ENCODE results near the gene HBS1L.

The HBS1L gene

GRCh38 chr6:135044639-135045038 lies 10.0 kb downstream of the HBS1L start:
- H3K9me3 ChIP-seq (ENCODE audit: control insufficient read depth, low read length), result no peaks in the 10 kb centered on the region
- no peaks in the 10 kb centered on the region for H3K27me3 ChIP-seq (replicated peaks; ENCODE audit: control insufficient read depth, insufficient read depth, low read length, poor library complexity, severe bottlenecking)
- no peak overlapping the region for H3K4me3 ChIP-seq (ENCODE audit: insufficient read depth, low read depth, low read length, poor library complexity, severe bottlenecking)
- peaks cover 10% of the 10 kb centered on the region for H3K4me1 ChIP-seq (ENCODE audit: control insufficient read depth, insufficient read depth, low read length, poor library complexity, severe bottlenecking)
- peaks cover 21% of the 10 kb centered on the region for H3K36me3 ChIP-seq (ENCODE audit: control insufficient read depth, insufficient read depth, low read length)
- no peak for DNase-seq
- no peak overlapping the region for H3K27ac ChIP-seq (ENCODE audit: insufficient read depth, low read length, poor library complexity, severe bottlenecking)

GRCh38 chr6:135043846-135044245 lies 10.8 kb downstream of the HBS1L start:
- DNase-seq, result no peak
- H3K27ac ChIP-seq (ENCODE audit: insufficient read depth, low read length, poor library complexity, severe bottlenecking), result no peak overlapping the region

GRCh38 chr6:135043364-135043763 lies 11.3 kb downstream of the HBS1L start:
- no peaks in the 10 kb centered on the region for H3K9me3 ChIP-seq (ENCODE audit: control insufficient read depth, low read length)
- no peak overlapping the region for H3K4me3 ChIP-seq (ENCODE audit: insufficient read depth, low read depth, low read length, poor library complexity, severe bottlenecking)
- no peak overlapping the region for H3K27ac ChIP-seq (ENCODE audit: insufficient read depth, low read length, poor library complexity, severe bottlenecking)
- peaks cover 16% of the 10 kb centered on the region for H3K36me3 ChIP-seq (ENCODE audit: control insufficient read depth, insufficient read depth, low read length)
- H3K4me1 ChIP-seq (ENCODE audit: control insufficient read depth, insufficient read depth, low read length, poor library complexity, severe bottlenecking), result peaks cover 9% of the 10 kb centered on the region
- H3K27me3 ChIP-seq (replicated peaks; ENCODE audit: control insufficient read depth, insufficient read depth, low read length, poor library complexity, severe bottlenecking), result no peaks in the 10 kb centered on the region
- no peak for DNase-seq

More at GRCh38 chr6:135043846-135044245, 10.8 kb downstream of the HBS1L start:
- Histone ChIP-seq H3K36me3 (ENCODE audit: control insufficient read depth, insufficient read depth, low read length) (peaks cover 14% of the 10 kb centered on the region), H3K4me3 (ENCODE audit: insufficient read depth, low read depth, low read length, poor library complexity, severe bottlenecking) (no peak overlapping the region), H3K4me1 (ENCODE audit: control insufficient read depth, insufficient read depth, low read length, poor library complexity, severe bottlenecking) (peaks cover 10% of the 10 kb centered on the region), H3K9me3 (ENCODE audit: control insufficient read depth, low read length) (no peaks in the 10 kb centered on the region), H3K27me3 (replicated peaks; ENCODE audit: control insufficient read depth, insufficient read depth, low read length, poor library complexity, severe bottlenecking) (no peaks in the 10 kb centered on the region)

- no peaks in the 10 kb centered on the region for H3K9me3 ChIP-seq (ENCODE audit: control insufficient read depth, low read length)
- H3K4me3 ChIP-seq (ENCODE audit: insufficient read depth, low read depth, low read length, poor library complexity, severe bottlenecking), result no peak overlapping the region
- H3K27ac ChIP-seq (ENCODE audit: insufficient read depth, low read length, poor library complexity, severe bottlenecking), result no peak overlapping the region
- no peaks in the 10 kb centered on the region for H3K27me3 ChIP-seq (replicated peaks; ENCODE audit: control insufficient read depth, insufficient read depth, low read length, poor library complexity, severe bottlenecking)
- H3K36me3 ChIP-seq (ENCODE audit: control insufficient read depth, insufficient read depth, low read length), result peaks cover 32% of the 10 kb centered on the region
- no peaks in the 10 kb centered on the region for H3K4me1 ChIP-seq (ENCODE audit: control insufficient read depth, insufficient read depth, low read length, poor library complexity, severe bottlenecking)
- no peak for DNase-seq
Observed at GRCh38 chr6:135038335-135038734, 16.3 kb downstream of the HBS1L start.

GRCh38 chr6:135037541-135037940 lies 17.1 kb downstream of the HBS1L start:
- no peak for DNase-seq
- H3K4me3 ChIP-seq (ENCODE audit: insufficient read depth, low read depth, low read length, poor library complexity, severe bottlenecking), result no peak overlapping the region

GRCh38 chr6:135036731-135037420 lies 17.7 kb downstream of the HBS1L start:
- Histone ChIP-seq H3K4me3 (ENCODE audit: insufficient read depth, low read depth, low read length, poor library complexity, severe bottlenecking) (no peak overlapping the region), H3K27me3 (replicated peaks; ENCODE audit: control insufficient read depth, insufficient read depth, low read length, poor library complexity, severe bottlenecking) (no peaks in the 10 kb centered on the region), H3K27ac (ENCODE audit: insufficient read depth, low read length, poor library complexity, severe bottlenecking) (no peak overlapping the region), H3K9me3 (ENCODE audit: control insufficient read depth, low read length) (no peaks in the 10 kb centered on the region), H3K4me1 (ENCODE audit: control insufficient read depth, insufficient read depth, low read length, poor library complexity, severe bottlenecking) (no peaks in the 10 kb centered on the region), H3K36me3 (ENCODE audit: control insufficient read depth, insufficient read depth, low read length) (peaks cover 35% of the 10 kb centered on the region)
- DNase-seq, result no peak

More at GRCh38 chr6:135037541-135037940, 17.1 kb downstream of the HBS1L start:
- H3K36me3 ChIP-seq (ENCODE audit: control insufficient read depth, insufficient read depth, low read length), result peaks cover 35% of the 10 kb centered on the region
- no peaks in the 10 kb centered on the region for H3K27me3 ChIP-seq (replicated peaks; ENCODE audit: control insufficient read depth, insufficient read depth, low read length, poor library complexity, severe bottlenecking)
- peak overlapping the region; percentile 22 for H3K27ac ChIP-seq (ENCODE audit: insufficient read depth, low read length, poor library complexity, severe bottlenecking)
- no peaks in the 10 kb centered on the region for H3K4me1 ChIP-seq (ENCODE audit: control insufficient read depth, insufficient read depth, low read length, poor library complexity, severe bottlenecking)
- H3K9me3 ChIP-seq (ENCODE audit: control insufficient read depth, low read length), result no peaks in the 10 kb centered on the region

- no peaks in the 10 kb centered on the region for H3K27me3 ChIP-seq (replicated peaks; ENCODE audit: control insufficient read depth, insufficient read depth, low read length, poor library complexity, severe bottlenecking)
- H3K27ac ChIP-seq (ENCODE audit: insufficient read depth, low read length, poor library complexity, severe bottlenecking), result no peak overlapping the region
- no peaks in the 10 kb centered on the region for H3K9me3 ChIP-seq (ENCODE audit: control insufficient read depth, low read length)
- peaks cover 9% of the 10 kb centered on the region for H3K4me1 ChIP-seq (ENCODE audit: control insufficient read depth, insufficient read depth, low read length, poor library complexity, severe bottlenecking)
- H3K36me3 ChIP-seq (ENCODE audit: control insufficient read depth, insufficient read depth, low read length), result peaks cover 28% of the 10 kb centered on the region
- no peak overlapping the region for H3K4me3 ChIP-seq (ENCODE audit: insufficient read depth, low read depth, low read length, poor library complexity, severe bottlenecking)
- DNase-seq, result no peak
Observed at GRCh38 chr6:135033238-135033637, 21.4 kb downstream of the HBS1L start.

- H3K36me3 ChIP-seq (ENCODE audit: control insufficient read depth, insufficient read depth, low read length), result peaks cover 10% of the 10 kb centered on the region
- no peak overlapping the region for H3K27ac ChIP-seq (ENCODE audit: insufficient read depth, low read length, poor library complexity, severe bottlenecking)
- DNase-seq, result no peak
- peaks cover 9% of the 10 kb centered on the region for H3K4me1 ChIP-seq (ENCODE audit: control insufficient read depth, insufficient read depth, low read length, poor library complexity, severe bottlenecking)
- H3K9me3 ChIP-seq (ENCODE audit: control insufficient read depth, low read length), result no peaks in the 10 kb centered on the region
- H3K4me3 ChIP-seq (ENCODE audit: insufficient read depth, low read depth, low read length, poor library complexity, severe bottlenecking), result no peak overlapping the region
- H3K27me3 ChIP-seq (replicated peaks; ENCODE audit: control insufficient read depth, insufficient read depth, low read length, poor library complexity, severe bottlenecking), result no peaks in the 10 kb centered on the region
Observed at GRCh38 chr6:135030532-135031178, 24.0 kb downstream of the HBS1L start.

GRCh38 chr6:135030056-135030473 lies 24.6 kb downstream of the HBS1L start:
- H3K9me3 ChIP-seq (ENCODE audit: control insufficient read depth, low read length), result no peaks in the 10 kb centered on the region
- H3K27ac ChIP-seq (ENCODE audit: insufficient read depth, low read length, poor library complexity, severe bottlenecking), result peak overlapping the region; percentile 55
- H3K36me3 ChIP-seq (ENCODE audit: control insufficient read depth, insufficient read depth, low read length), result peaks cover 9% of the 10 kb centered on the region
- H3K4me1 ChIP-seq (ENCODE audit: control insufficient read depth, insufficient read depth, low read length, poor library complexity, severe bottlenecking), result peaks cover 9% of the 10 kb centered on the region
- no peak overlapping the region for H3K4me3 ChIP-seq (ENCODE audit: insufficient read depth, low read depth, low read length, poor library complexity, severe bottlenecking)
- no peak for DNase-seq
- H3K27me3 ChIP-seq (replicated peaks; ENCODE audit: control insufficient read depth, insufficient read depth, low read length, poor library complexity, severe bottlenecking), result no peaks in the 10 kb centered on the region

- H3K4me3 ChIP-seq (ENCODE audit: insufficient read depth, low read depth, low read length, poor library complexity, severe bottlenecking), result no peak overlapping the region
- H3K27ac ChIP-seq (ENCODE audit: insufficient read depth, low read length, poor library complexity, severe bottlenecking), result no peak overlapping the region
- H3K9me3 ChIP-seq (ENCODE audit: control insufficient read depth, low read length), result no peaks in the 10 kb centered on the region
- no peaks in the 10 kb centered on the region for H3K27me3 ChIP-seq (replicated peaks; ENCODE audit: control insufficient read depth, insufficient read depth, low read length, poor library complexity, severe bottlenecking)
- no peak for DNase-seq
- H3K4me1 ChIP-seq (ENCODE audit: control insufficient read depth, insufficient read depth, low read length, poor library complexity, severe bottlenecking), result peaks cover 13% of the 10 kb centered on the region
- H3K36me3 ChIP-seq (ENCODE audit: control insufficient read depth, insufficient read depth, low read length), result no peaks in the 10 kb centered on the region
Observed at GRCh38 chr6:135025775-135026174, 28.8 kb downstream of the HBS1L start.

All from effector memory CD4-positive, alpha-beta T cell (primary cell).